NCI-H345 treated with DMSO at 0.1 percent for 48 hours (cell line): ENCODE data around the gene NFASC.

ENCODE experiments used
- DNase-seq: peaks from one replicate; lab custom pipeline; 2025; ENCODE audit not compliant: unreplicated experiment; lab: John Stamatoyannopoulos, UW

NFASC gene

GRCh38 chr1:204927673-204928641 lies 57.3 kb downstream of the NFASC start:
- DNase-seq: no peak

DNA sequence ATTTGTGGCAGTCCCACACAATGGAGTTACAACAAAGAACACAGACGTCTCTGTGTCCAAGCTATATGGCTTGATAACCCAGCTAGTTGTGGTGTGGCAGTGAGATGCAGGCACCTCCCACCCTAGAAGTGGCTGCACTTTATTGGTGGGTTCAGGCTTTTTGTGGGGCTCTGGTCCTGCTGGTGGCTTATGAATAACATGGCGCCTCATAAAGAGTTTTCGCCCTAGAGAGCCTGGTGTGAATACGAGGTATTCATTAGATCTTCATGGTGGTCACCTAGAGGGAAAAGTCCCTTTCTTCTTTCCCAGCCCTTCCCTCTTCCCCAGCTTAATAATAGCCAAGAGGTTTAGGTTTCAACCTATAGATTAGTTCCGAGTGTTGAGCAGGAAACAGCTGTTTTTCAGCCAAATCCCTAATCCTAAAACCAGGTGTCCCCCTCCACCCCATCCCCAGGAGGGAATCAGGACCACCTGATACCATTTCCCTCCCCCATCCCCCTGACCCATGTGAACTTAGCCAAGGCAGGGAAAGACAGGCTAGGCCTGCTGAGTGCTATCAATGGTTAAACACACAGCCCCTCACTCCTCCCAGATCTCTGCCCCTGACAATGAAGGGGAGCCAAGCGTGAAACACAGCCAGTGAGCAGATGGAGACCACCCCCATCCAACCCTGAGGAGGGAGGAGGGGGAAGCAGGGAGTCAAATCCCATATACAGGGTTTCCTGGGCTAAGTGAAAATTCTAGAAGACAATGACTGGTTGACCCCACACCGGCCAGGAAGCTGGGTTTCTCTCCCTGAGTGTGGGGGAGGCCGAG lies 58.2 kb downstream of the NFASC start:
- no peak for DNase-seq

- no peak for DNase-seq
Observed at GRCh38 chr1:204929487-204930154, 59.0 kb downstream of the NFASC start.

DNA sequence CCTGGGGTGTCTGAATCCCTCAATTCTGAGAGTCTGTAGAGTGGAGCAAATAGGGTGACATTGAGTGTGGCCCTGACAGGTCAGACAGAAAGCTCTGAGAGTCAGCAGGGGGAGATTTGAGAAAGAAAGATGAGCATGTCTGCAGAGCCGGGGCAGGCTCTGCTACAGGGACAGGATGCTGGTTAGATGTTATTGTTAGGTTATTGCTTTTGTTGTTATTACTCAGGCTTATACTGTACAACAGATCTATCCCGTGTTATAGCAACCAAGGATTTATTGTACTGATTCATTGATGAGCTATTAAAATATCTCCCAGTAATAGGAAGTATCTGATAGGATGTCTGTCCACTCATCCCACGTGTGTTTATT lies 59.5 kb downstream of the NFASC start:
- no peak for DNase-seq

DNA sequence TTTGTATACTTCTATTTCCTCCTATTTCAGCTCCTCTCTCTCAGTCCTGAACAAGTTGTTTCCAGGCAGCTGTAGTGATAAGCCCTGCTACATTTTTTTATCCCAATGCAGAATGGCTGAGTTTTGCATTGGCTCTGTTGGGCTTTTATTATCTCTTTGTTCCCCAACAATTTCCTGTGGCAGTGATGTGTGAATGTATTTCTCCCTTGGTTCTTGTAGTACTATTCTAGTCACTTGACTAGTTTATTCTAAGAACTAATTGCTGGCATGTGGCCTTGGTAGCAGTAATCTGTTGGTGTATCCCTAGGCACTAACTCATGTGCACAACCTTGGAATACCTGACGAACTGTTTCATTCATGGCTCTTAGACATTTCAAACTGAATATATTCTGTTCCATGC lies 60.7 kb downstream of the NFASC start:
- DNase-seq: no peak

DNA sequence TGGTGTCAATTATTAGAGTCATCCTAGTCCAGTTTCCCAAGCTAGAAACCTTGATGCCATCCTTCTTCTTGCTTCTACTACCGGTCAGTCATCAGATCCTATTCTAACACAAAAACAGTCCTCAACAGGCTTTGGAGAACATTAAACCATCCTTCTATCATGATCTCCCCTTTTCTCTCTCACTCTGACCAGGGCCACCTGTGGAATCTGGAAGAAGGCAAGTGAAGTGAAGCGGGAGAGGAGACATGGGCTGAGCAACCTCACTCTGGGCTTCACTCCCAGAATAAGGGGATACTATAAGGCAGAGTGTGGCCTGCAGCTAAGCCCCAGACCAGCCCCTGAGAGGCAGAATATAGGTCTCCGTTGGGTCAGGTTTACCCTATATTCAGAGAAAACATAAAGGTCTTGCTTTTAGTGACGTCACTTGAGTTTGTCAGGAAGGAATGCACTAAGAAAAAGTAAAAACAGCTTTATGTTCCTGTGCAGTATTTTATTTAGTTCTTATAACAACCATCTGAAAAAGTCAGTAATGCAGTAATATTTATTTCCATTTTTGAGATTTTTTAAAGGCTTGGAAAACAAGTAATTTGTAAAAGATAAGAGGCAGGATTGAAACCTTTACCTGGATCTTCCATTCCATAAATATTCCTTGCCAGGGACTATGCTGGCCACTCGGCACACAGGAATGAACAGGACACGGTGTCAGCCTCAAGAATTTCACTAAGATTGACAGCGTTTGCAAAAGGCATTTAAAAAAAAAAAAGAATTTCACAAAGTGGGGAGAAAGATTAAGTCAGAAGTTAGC lies 61.3 kb downstream of the NFASC start:
- DNase-seq: no peak

DNA sequence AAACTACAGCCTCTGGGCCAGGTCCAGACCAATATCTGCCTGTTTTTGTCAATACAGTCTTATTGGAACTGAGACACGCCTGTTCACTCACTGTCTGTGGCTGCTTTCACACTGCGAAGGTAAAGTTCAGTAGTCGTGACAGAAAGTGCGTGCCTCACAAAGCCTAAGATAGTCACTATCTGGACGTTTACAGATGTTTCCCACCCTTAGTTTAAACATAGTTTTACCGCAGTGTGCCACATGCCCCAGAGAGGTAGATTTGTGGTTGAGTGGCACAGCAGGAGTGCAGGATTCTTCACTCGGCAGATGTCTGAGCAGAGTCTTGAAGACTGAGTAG lies 61.9 kb downstream of the NFASC start:
- no peak for DNase-seq

DNA sequence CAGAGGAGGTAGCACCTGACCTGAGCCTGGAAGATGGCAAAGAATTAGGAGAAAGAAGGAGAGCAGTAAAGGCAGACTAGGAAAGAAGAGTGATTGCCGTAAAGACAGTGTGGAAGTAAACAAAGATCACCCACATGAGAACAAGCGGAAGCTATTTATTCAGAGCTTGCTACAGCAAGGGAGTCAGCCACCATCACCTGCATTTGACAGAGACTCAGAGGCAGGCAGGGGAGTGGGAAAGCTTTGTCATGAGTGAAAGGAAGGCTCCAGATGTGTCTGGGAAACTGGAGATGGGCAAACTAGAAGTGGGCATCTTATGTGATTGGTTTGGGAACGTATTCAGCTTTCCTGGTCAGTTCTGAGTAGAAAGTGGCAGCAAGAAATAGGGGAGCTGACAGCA lies 64.5 kb downstream of the NFASC start:
- DNase-seq: no peak

GRCh38 chr1:204936765-204937164 lies 66.1 kb downstream of the NFASC start:
- DNase-seq: no peak

DNA sequence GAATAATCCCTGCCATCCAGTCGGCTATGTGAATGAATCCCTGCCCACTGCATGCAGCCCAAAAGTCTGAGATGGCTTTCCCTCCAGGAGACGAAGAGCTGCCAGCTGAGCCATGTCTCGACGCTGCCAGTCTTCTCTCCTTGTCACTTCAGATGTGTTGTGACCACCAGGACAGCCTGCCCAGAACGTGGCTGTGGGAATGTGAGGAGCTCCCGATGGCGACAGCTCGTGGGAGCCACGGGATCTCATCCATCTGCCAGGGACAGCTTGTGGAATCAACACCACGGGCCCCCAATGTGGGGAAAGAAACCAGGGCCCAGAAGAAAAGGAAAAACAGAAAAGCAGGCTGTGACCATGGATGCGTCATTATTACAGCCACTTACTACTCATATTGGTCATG lies 67.2 kb downstream of the NFASC start:
- DNase-seq: no peak

DNA sequence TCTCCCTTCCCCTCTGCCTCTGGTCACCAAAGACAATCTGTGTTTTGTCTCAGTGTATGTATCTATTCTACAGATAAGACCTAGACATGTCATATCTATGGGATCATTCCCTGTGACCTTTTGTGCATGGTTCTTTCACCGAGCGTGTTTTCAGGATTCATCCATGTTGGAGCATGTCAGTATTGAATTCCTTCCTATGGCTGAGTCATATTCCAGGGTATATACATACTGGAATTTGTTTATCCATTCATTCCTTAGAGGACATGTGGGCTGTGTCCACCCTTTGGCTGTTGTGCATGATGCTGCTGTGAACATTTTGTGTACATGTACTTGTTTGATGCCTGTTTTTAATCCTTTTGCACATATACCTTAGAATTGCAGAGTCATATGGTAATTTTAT lies 69.9 kb downstream of the NFASC start:
- no peak for DNase-seq

DNA sequence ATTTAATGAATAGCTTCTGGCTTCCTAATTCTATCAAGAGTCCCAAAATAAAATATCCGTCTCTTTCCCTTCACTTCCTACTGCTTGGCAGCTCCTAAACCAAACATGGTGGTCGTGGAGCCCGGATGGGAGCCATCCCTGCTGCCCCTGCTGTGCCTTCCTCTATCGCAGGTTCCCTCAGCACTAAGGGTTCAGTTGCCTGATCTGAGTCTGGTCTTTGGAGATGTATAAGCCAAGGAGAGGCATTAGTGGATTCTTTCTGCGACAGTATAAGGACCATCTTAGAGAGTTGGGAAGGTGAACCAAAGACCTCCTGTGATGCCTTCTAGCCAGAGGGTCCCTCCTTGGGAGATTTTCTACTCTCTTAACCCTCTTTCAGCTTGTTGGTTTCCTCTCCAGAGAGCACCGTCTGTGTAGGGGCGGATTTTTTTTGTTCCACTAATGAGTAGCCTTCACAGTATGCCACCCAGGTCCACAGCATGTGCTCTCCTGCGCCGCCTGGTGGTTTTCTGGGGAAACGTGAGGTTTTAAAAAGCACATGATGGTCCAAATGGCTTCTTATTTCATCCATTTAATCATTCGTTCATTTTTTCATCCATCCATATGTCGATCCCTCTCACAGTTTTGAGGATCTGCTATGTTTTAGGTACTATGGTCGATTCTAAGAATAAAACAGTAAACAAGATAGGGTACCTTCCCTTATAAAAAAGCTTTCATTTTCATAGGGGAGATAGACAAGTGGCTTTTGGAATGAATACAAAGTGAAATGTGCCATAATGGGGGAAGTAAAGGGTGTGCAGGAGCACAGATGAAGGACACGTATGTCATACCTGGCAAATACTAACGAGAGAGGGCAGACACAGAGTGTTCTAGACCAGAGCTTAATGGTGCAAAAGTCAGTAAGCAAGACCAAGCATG lies 71.0 kb downstream of the NFASC start:
- DNase-seq: peak; percentile 8

DNA sequence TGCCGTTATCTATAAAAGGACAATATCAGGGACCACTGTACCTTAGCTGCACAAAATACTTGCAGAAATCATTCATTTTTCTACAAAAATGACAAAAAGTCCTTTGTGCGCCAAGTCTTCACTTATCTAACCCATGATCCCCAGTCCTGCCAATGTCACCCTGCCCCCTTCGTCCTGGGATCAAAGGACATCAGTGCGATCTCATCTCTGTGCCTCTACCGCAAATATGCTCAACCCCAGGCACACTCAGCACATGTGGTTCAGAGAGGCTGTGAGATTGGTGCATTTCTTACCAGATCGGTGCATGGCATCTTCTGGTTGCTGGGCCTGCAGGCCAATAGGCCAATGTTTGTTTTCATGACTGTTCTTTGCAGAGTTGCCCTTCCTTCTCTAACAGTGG lies 72.8 kb downstream of the NFASC start:
- DNase-seq: no peak

GRCh38 chr1:204944662-204945061 lies 74.0 kb downstream of the NFASC start:
- no peak for DNase-seq

DNA sequence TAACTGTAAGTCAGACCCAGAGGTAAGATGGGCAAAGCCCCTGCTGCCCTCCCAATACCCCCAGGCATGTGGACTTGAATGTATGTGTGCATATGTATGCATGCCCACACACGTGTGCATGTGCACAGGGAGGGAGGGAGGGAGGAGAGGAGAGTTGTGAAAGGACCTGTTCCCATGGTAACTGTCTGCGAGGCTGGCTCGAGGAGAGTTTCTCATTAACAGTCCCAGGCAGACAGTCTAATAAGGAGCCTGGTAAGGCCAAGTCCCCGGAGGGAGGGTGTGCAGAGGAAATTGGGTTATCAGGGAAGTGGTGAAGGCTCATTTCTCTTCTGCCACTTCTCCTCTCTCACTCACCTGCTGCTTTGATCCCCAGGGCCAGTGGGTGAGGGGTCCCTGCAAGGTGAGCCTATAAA lies 74.9 kb downstream of the NFASC start:
- DNase-seq: no peak

GRCh38 chr1:204946640-204947039 lies 76.0 kb downstream of the NFASC start:
- DNase-seq: no peak

- DNase-seq: no peak
Observed at GRCh38 chr1:204947338-204947737, 76.7 kb downstream of the NFASC start.

- no peak for DNase-seq
Observed at GRCh38 chr1:204947747-204948146, 77.1 kb downstream of the NFASC start.

DNA sequence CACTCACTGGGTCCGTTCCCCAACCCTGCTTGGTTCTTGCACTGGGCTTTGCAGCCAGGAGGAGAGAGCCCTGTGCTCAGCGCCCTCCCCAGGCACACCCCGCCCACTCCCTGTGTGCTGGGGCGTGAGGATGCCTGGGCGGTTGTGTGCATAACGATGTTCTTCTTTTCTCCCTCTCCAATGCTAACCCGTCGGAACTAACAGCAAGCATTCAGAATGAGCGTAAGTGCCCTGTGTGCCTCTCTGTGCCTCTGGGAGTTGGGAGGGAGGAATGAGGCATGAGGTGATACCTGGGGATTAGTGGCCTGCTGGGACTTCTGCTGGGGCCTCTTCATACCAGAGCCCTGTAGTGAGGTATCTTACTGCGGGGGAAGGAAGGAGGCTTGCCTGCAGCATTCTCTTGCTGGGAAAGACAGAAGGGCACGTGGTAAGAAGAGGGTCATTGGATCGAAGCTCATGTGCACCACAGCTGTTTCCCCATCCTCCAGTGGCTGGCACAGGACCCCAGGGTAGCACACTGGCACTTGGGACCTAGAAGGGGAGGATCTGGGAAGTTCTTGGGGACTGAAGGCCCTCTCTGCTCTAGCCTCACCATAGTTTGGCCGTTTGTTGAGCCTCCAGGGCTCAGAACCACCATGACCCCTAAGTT lies 79.8 kb downstream of the NFASC start:
- no peak for DNase-seq
